SH-SY5Y (cell line): ENCODE data around the gene LMAN1.

Source experiments
- GATA2 ChIP-seq: IDR thresholded peaks from 2 replicates; pipeline ENCODE4 v1.6.1; 2011; ENCODE audit warnings: mild to moderate bottlenecking, low read depth, low read length
- GATA3 ChIP-seq: IDR thresholded peaks from 2 replicates; pipeline ENCODE4 v1.6.1; 2011; ENCODE audit warnings: low read depth, mild to moderate bottlenecking, low read length, moderate library complexity

DNA sequence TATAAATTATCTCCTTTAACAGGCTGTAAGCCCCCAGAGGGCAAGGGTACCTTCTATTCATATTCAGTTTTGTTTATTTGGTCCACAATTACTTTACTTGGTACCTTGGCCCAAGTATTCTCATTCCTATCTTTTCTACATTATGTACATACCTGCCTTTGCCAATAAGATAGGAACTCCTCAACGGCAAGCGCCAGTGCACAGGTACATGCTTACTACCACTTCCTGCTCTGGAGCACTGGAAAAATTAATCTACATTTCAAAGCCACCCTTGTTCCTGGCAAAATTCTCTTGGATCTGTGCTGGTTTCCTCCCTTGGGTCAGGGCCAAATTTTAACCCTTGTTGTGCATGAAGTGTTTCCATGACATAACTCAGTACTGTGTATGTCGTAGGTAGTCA, 34.3 kb upstream of the LMAN1 start:
- TF ChIP-seq GATA3 (no peak), GATA2 (no peak)
